Measurements from ENCODE around the gene LILRB2. TPM values are rescaled to one million over a fixed set of nuclear protein-coding genes. Genes with fewer than 3 reads are reported as not detected.
"Not testable (repeated sequence)": the region's sequence is repeated elsewhere in the genome, so short reads cannot be mapped to it uniquely, and the experiment has no call there.

The LILRB2 gene
- total RNA-seq, 2 donors from 2014 or later = 0.78 to 1.3 TPM

DNA sequence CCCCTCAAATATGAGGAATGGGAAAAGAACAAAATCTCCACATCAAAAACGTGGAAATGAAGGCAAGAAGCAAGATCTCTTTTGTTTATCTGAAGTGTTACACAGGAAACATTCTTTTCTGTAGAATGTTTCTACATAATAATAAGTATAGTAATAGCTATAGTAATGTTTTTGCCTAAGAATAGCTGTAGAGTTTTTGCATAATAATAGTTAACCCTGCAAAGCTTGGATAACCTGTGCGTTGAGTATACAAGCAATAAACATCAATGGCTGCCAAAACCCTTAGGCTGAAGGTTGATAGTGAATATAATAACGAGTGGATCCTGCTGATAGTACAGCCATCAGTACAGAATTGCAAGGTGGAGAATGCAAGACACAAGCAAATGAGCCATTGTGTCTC is 43.2 kb upstream of the LILRB2 start:
- no peak for DNase-seq
- Histone ChIP-seq H3K27me3 (no peaks in the 10 kb centered on the region), H3K36me3 (replicated peaks in 1 of 2; ENCODE audit: insufficient read depth in 1 of 2, low read depth in 2 of 2) (no peaks in the 10 kb centered on the region), H3K4me3 (no peak overlapping the region), H3K4me1 (no peaks in the 10 kb centered on the region), H3K27ac (no peak overlapping the region), H3K9me3 (no peaks in the 10 kb centered on the region)
- intact Hi-C loops (cut with DNase I) = no loop called here
- ATAC-seq = no peak
- no peak for TF ChIP-seq POLR2A (IDR thresholded peaks at IDR 0.05)
- TF ChIP-seq, protein P1, sequence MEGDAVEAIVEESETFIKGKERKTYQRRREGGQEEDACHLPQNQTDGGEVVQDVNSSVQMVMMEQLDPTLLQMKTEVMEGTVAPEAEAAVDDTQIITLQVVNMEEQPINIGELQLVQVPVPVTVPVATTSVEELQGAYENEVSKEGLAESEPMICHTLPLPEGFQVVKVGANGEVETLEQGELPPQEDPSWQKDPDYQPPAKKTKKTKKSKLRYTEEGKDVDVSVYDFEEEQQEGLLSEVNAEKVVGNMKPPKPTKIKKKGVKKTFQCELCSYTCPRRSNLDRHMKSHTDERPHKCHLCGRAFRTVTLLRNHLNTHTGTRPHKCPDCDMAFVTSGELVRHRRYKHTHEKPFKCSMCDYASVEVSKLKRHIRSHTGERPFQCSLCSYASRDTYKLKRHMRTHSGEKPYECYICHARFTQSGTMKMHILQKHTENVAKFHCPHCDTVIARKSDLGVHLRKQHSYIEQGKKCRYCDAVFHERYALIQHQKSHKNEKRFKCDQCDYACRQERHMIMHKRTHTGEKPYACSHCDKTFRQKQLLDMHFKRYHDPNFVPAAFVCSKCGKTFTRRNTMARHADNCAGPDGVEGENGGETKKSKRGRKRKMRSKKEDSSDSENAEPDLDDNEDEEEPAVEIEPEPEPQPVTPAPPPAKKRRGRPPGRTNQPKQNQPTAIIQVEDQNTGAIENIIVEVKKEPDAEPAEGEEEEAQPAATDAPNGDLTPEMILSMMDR (IDR thresholded peaks at IDR 0.05) = no peak
- WGBS, 2 donors = 12 to 15% methylated on average over 3 of the region's 3 CpGs

DNA sequence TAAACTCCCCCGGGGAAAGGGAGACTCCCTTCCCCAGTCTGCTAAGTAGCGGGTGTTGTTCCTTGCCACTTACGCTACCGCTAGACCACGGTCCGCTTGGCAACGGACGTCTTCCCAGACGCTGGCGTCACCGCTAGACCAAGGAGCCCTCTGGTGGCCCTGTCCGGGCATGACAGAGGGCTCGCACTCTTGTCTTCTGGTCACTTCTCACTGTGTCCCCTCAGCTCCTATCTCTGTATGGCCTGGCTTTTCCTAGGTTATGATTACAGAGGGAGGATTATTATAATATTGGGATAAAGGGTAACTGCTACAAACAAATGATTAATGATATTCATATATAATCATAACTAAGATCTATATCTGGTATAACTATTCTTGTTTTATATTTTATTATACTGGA is 42.0 kb upstream of the LILRB2 start:
- TF ChIP-seq, protein P1 (IDR thresholded peaks at IDR 0.05) = peak in 1 of 7 experiments; percentile 19
- H3K9me3 ChIP-seq; H3K27me3 ChIP-seq; ATAC-seq; H3K4me1 ChIP-seq; H3K4me3 ChIP-seq; H3K27ac ChIP-seq; intact Hi-C loops (cut with DNase I); H3K36me3 ChIP-seq (replicated peaks in 1 of 2; ENCODE audit: insufficient read depth in 1 of 2, low read depth in 2 of 2): not testable (repeated sequence)
- 71% methylated on average over 1 of the region's 13 CpGs; no CpG with 5 or more reads in 1 of the 2 donors for WGBS, 2 donors
- peak in 1 of 4 donors; percentile 13 for DNase-seq

DNA sequence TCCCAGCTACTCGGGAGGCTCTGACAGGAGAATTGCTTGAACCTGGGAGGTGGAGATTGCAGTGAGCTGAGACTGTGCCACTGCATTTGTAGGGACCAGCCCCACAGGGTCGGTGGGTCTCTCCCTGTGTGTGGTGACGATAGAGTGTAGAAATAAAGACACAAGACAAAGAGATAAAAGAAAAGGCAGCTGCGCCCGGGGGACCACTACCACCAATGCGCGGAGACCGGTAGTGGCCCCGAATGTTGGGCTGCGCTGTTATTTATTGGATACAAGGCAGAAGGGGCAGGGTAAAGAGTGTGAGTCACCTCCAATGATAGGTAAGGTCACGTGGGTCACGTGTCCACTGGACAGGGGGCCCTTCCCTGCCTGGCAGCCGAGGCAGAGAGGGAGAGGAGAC is 41.4 kb upstream of the LILRB2 start:
- H3K4me1 ChIP-seq; intact Hi-C loops (cut with DNase I); H3K27ac ChIP-seq; H3K27me3 ChIP-seq; H3K4me3 ChIP-seq; DNase-seq; ATAC-seq; H3K9me3 ChIP-seq; H3K36me3 ChIP-seq (replicated peaks in 1 of 2; ENCODE audit: insufficient read depth in 1 of 2, low read depth in 2 of 2): not testable (repeated sequence)
- 79 to 80% methylated on average over 11 of the region's 13 CpGs for WGBS, 2 donors

- no peaks in the 10 kb centered on the region for H3K9me3 ChIP-seq
- no peaks in the 10 kb centered on the region for H3K36me3 ChIP-seq (replicated peaks in 1 of 2; ENCODE audit: insufficient read depth in 1 of 2, low read depth in 2 of 2)
- no peaks in the 10 kb centered on the region for H3K27me3 ChIP-seq
- no peak overlapping the region for H3K4me3 ChIP-seq
- no peaks in the 10 kb centered on the region for H3K4me1 ChIP-seq
- H3K27ac ChIP-seq = no peak overlapping the region
- intact Hi-C loops (cut with DNase I) = no loop called here
- no peak for ATAC-seq
- TF ChIP-seq, protein P1 (IDR thresholded peaks at IDR 0.05) = no peak
- no peak for TF ChIP-seq POLR2A (IDR thresholded peaks at IDR 0.05)
- no peak for DNase-seq
- WGBS, 2 donors = 74 to 82% methylated on average over 14 of the region's 14 CpGs
Observed at GRCh38 chr19:54319892-54320670, 39.2 kb upstream of the LILRB2 start.

- intact Hi-C loops (cut with DNase I) = no loop called here
- no peak for ATAC-seq
- WGBS, 2 donors = 65 to 76% methylated on average over 7 of the region's 7 CpGs
- Histone ChIP-seq H3K27me3 (no peaks in the 10 kb centered on the region), H3K9me3 (no peaks in the 10 kb centered on the region), H3K4me1 (no peaks in the 10 kb centered on the region), H3K4me3 (no peak overlapping the region), H3K27ac (no peak overlapping the region), H3K36me3 (replicated peaks in 1 of 2; ENCODE audit: insufficient read depth in 1 of 2, low read depth in 2 of 2) (no peaks in the 10 kb centered on the region)
- no peak for TF ChIP-seq POLR2A (IDR thresholded peaks at IDR 0.05)
- TF ChIP-seq, protein P1 (IDR thresholded peaks at IDR 0.05) = no peak
- DNase-seq = no peak
Observed at GRCh38 chr19:54319049-54319448, 38.1 kb upstream of the LILRB2 start.
